IPS DF 19.7 (cell line): ENCODE results near the gene CELA3B.
"Not testable (repeated sequence)": the region's sequence is repeated elsewhere in the genome, so short reads cannot be mapped to it uniquely, and the experiment has no call there.

ENCODE experiments used
- DNase-seq: peaks from one replicate; pipeline ENCODE4 v3.0.0-alpha.2; 2013; ENCODE audit warnings: low read depth, low spot score

The CELA3B gene

DNA sequence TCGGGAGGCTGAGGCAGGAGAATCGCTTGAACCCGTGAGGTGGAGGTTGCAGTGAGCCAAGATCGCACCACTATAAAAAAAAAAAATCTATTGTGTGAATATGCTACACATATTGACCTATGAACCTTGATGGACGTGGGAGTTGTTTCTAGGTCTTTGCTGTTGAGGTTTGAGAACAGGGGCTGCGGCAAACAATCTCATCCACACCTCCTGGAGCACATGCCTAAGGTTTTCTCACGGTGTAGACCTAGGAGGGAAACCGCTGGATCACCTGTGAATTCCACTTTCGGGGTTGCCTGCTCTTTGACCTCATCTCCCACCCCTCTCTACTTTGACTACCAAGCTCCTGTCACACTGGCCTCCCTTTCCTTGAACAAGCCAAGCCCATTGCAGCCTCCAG is 1.5 kb upstream of the CELA3B start:
- DNase-seq: not testable (repeated sequence)

DNA sequence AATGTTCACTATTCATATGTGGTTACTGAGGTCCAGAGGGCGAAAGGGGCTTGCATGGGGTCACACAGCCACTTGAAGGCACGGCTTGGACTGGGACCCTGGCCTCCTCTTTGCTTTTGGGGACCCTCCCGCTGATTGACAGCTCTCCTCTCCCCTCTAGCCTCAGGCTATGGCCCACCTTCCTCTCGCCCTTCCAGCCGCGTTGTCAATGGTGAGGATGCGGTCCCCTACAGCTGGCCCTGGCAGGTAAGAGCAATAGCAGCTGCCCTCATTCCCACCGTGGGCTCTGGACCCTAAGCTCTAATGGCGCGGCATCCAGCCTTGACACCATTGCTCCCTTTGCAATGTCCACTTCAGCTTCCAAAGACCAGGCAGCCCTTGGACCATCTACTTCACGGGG is 1.4 kb downstream of the CELA3B start:
- not testable (repeated sequence) for DNase-seq

DNA sequence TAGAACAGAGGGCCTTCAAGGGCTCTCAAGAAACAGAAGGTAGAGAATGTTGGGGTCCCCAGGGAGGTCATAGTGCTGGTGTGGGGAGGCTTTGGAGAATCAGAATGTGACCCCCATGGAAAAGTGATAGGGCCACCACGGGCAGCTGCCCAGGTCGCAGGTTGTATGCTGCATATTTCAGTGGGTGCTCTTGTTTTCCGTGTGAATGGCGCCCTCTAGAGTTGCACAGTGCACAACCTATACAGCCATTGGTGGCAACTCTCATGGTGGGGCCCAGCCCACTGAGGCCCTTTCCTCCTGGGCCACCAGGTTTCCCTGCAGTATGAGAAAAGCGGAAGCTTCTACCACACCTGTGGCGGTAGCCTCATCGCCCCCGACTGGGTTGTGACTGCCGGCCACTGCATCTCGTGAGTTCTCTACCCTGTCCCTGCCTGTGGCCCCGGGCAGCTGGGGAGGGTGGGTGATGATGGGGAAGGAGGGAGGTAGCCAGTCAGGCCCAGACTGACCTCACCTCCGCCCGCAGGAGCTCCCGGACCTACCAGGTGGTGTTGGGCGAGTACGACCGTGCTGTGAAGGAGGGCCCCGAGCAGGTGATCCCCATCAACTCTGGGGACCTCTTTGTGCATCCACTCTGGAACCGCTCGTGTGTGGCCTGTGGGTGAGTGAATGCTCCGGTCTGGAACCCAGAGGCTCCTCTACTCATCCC is 3.8 kb downstream of the CELA3B start:
- DNase-seq: not testable (repeated sequence)

GRCh38 chr1:21981253-21981652 is 4.4 kb downstream of the CELA3B start:
- DNase-seq: not testable (repeated sequence)

DNA sequence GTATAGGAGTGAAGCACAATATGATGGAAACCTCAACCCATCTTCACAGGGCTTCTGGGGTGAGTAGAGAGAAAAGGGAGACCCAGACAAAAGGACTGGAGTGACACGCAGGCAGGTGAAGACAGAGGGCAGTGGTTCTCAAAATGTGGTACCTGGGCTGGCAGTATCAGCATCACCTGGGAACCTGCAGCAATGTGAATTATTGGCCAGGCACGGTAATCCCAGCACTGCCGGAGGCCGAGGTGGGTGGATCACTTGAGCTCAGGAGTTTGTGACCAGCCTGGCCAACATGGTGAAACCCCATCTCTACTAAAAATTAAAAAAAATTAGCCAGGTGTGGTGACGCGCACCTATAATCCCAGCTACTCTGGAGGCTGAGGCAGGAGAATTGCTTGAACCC is 5.3 kb downstream of the CELA3B start:
- DNase-seq: not testable (repeated sequence)

- DNase-seq: not testable (repeated sequence)
Measured at GRCh38 chr1:21983539-21983938, 6.7 kb downstream of the CELA3B start.

DNA sequence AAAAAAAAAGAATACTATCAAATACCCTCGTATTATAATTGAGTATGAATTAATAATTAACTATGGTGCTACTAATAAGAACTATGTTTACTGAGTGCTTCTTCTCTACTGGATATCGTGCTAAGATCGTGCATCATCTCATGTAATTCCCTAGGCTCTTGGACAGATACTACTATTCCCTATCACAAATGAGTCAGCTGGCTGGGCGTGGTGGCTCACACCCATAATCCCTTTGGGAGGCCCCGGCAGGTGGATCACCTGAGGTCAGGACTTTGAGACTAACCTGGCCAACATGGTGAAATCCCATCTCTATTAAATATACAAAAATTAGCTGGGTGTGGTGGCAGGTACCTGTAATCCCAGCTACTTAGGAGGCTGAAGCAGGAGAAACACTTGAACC is 9.1 kb downstream of the CELA3B start:
- DNase-seq: not testable (repeated sequence)

GRCh38 chr1:21986386-21986785 is 9.6 kb downstream of the CELA3B start:
- not testable (repeated sequence) for DNase-seq

- not testable (repeated sequence) for DNase-seq
Measured at GRCh38 chr1:21989672-21990393, 13.0 kb downstream of the CELA3B start.

DNA sequence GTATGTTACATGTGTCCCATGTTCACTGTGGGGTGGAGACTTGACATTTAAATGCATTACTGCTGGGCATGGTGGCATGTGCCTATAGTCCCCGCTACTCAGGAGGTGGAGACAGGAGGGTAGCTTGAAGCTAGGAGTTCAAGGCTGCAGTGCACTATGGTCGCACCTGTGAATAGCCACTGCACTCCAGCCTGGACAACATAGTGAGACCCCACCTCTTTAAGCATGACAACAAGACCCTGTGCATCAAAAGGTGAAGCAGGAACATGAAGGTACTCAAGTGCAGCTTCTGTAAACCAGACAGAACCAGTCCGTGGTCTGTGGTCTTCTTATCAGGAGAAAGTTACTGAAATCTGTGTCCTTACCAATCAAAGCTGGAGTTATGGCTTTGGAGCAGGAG is 15.4 kb downstream of the CELA3B start:
- DNase-seq: not testable (repeated sequence)

- not testable (repeated sequence) for DNase-seq
Measured at GRCh38 chr1:21994716-21995115, 17.9 kb downstream of the CELA3B start.

DNA sequence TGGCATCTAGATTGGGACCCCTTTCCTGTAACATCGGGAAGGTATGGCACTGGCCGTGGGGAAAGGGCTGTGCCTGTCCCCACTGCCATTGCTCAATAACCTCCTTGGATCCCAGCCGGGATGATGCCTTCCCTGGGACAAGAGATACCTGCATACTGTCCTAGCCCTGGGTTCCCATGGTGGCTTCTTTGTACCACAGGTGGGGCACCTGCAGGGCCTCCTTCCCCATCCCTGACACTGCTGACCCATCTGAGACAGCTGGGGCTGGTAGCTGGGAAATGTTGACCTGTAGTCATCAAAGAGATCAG is 19.8 kb downstream of the CELA3B start:
- not testable (repeated sequence) for DNase-seq

- DNase-seq: not testable (repeated sequence)
Measured at GRCh38 chr1:21997891-21998623, 21.2 kb downstream of the CELA3B start.

- not testable (repeated sequence) for DNase-seq
Measured at GRCh38 chr1:21998624-21999294, 21.9 kb downstream of the CELA3B start.

DNA sequence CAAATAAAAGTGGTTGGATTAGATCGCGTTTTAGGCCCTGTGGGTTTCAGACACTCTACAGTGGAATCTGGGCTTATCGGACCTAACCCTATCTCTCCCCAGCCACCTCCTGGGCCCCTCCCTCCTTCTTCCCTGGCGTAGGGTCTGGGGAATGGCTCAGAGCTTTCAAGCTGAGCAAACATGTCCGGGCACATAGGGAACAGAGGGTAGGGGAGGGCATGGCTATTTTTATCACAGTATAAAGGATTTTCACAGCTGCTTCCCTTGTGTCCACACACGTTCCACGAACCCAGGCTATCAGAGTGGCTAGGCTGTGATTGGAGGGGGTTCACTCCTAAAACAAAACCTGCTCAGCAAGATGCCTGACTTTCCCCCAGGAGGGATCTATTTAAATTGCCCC is 22.8 kb downstream of the CELA3B start:
- DNase-seq: not testable (repeated sequence)

- no peak for DNase-seq
Measured at GRCh38 chr1:22001409-22001808, 24.6 kb downstream of the CELA3B start, which contains the start of gene CELA3A. TSS of gene CELA3A (plus strand) at chr1:22001657. CDS start at chr1:22001675, 18 bp downstream.

GRCh38 chr1:22002461-22002860 is 25.6 kb downstream of the CELA3B start:
- DNase-seq: not testable (repeated sequence)

GRCh38 chr1:22002875-22003274 is 26.1 kb downstream of the CELA3B start:
- not testable (repeated sequence) for DNase-seq

- not testable (repeated sequence) for DNase-seq
Measured at GRCh38 chr1:22003959-22004358, 27.1 kb downstream of the CELA3B start.

GRCh38 chr1:22005261-22006149 is 28.7 kb downstream of the CELA3B start:
- DNase-seq: not testable (repeated sequence)

GRCh38 chr1:22006736-22007135 is 29.9 kb downstream of the CELA3B start:
- DNase-seq: not testable (repeated sequence)
